Stimulated activated CD8-positive, alpha-beta memory T cell treated with anti-CD3 and anti-CD28 coated beads, Interleukin-7, amount 100 ng/mL, for 4 hours (primary cell): ENCODE data around the gene PAQR6.

Source experiments
- DNase-seq, 2 donors: peaks; one replicate each; pipeline ENCODE4 v3.0.0-alpha.2; 2020; ENCODE audit warnings: low read depth in 2 of 2

The PAQR6 gene

DNA sequence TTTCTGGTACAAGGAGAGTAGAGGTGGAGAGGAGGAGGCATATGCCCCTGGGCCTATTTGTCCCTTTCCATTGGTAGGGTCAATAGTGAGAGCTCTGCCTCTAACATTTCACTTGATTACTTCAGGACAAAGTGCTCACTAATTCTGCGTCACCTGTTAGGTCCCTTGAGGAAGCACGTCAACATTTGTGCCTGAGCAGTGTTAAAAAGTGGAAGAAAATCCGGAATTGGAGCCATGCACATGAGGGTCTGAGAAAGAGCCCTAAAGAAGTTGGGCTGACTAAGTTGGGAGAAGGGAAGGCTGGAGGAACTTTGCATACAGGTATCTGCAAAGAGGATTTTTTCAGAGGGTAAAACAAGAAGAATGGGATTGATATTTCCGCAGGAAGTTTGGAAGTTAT, 52.0 kb downstream of the PAQR6 start:
- no peak for DNase-seq

DNA sequence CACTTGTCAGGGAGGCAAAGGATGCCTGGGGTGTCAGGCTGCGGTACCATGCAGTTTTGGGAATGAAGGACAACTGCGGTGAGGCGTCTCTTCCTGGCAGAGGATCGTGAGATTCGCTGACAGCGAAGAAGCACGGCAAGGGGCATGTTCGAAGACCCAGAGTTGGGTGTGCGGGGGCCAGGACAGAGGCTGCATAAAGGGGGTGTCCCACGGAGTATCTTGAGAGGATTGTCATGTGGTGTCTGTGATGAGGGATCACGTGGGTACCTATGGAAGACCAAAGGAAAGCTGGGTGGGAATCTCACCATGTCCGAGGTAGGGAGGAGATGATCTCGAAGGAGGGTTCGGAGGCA, 53.6 kb downstream of the PAQR6 start:
- no peak for DNase-seq

DNA sequence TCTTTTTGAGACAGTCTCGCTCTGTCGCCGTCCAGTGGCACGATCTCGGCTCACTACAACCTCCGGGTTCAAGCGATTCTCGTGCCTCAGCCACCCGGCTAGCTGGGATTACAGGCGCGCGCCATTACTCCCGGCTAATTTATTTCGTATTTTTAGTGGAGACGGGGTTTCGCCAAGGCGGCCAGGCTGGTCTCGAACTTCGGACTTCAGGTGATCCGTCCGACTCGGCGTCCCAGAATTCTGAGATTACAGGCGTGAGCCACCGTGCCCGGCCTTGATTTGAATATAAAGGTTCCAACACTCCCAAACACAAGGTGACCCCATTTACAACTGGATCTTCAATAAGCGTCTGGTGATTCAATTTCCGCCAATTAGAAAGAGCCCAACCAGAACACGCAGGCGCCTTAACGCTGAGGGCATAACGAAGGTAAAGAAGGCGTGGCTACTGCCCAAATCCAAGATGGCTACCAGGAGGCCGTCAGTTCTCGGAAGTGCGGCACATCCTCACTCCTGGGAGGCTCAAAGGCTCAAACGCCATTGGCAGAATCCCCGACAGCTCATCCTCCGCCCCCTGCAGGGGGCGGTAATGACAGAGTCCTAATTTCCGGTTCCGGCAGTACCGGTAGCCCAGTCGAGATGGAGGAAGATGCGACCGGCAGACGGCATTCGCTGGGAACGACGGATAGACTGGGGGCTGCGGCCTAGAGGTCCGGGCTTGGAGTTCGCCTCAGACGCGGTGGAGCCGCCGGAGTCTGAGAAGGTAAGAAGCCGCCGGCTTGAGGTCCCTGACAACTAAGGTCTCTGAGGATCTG, 54.2 kb downstream of the PAQR6 start, which contains the start of gene SLC25A44:
Gene SLC25A44, plus strand, starts transcription at position 617 of the 812 bp plus-strand sequence. CDS start 5,744 bp downstream, outside the sequence.
- peak; percentile 94 to 96 for DNase-seq
